HG03457 (cell line): ENCODE measurements around the gene ARL14.

Source experiments
- ATAC-seq: cut with Tn5 transposase; IDR thresholded peaks from one replicate; pipeline ENCODE4 v1.9.1; 2021; ENCODE audit warnings: moderate number of reproducible peaks; ENCODE audit not compliant: unreplicated experiment

The ARL14 gene

GRCh38 chr3:160676547-160677303, at the start of gene ARL14:
TSS of gene ARL14 (plus strand) at chr3:160677160. CDS start at chr3:160677347, 187 bp downstream.
- ATAC-seq = no peak

GRCh38 chr3:160629491-160629890, 47.5 kb upstream of the ARL14 start:
- no peak for ATAC-seq

GRCh38 chr3:160633361-160634083, 43.4 kb upstream of the ARL14 start:
- ATAC-seq = no peak

GRCh38 chr3:160635213-160635612, 41.7 kb upstream of the ARL14 start:
- no peak for ATAC-seq

GRCh38 chr3:160637086-160637485, 39.9 kb upstream of the ARL14 start:
- no peak for ATAC-seq

- no peak for ATAC-seq
Measured at GRCh38 chr3:160638184-160638583, 38.8 kb upstream of the ARL14 start.

GRCh38 chr3:160641665-160642309, 35.2 kb upstream of the ARL14 start:
- no peak for ATAC-seq

GRCh38 chr3:160643994-160644393, 33.0 kb upstream of the ARL14 start:
- ATAC-seq = no peak

GRCh38 chr3:160644491-160644890, 32.5 kb upstream of the ARL14 start:
- no peak for ATAC-seq

GRCh38 chr3:160648701-160649100, 28.3 kb upstream of the ARL14 start:
- ATAC-seq = no peak

GRCh38 chr3:160649596-160649995, 27.4 kb upstream of the ARL14 start:
- ATAC-seq = no peak

- no peak for ATAC-seq
Measured at GRCh38 chr3:160653512-160653911, 23.4 kb upstream of the ARL14 start.

GRCh38 chr3:160660902-160661301, 16.1 kb upstream of the ARL14 start:
- no peak for ATAC-seq

GRCh38 chr3:160661660-160662059, 15.3 kb upstream of the ARL14 start:
- no peak for ATAC-seq

GRCh38 chr3:160665231-160665630, 11.7 kb upstream of the ARL14 start:
- ATAC-seq = no peak

GRCh38 chr3:160665784-160666526, 11.0 kb upstream of the ARL14 start:
- ATAC-seq = peak; percentile 94

GRCh38 chr3:160667452-160667851, 9.5 kb upstream of the ARL14 start:
- no peak for ATAC-seq

GRCh38 chr3:160668454-160668853, 8.5 kb upstream of the ARL14 start:
- ATAC-seq = no peak

- peak; percentile 88 for ATAC-seq
Measured at GRCh38 chr3:160671231-160671630, 5.7 kb upstream of the ARL14 start.

GRCh38 chr3:160671995-160672394, 5.0 kb upstream of the ARL14 start:
- no peak for ATAC-seq

- ATAC-seq = no peak
Measured at GRCh38 chr3:160673188-160673587, 3.8 kb upstream of the ARL14 start.
